Natural killer cell (primary cell): ENCODE measurements around the gene CCDC183. TPM values are rescaled to one million over a fixed set of nuclear protein-coding genes. Genes with fewer than 3 reads are reported as not detected.

Experiments
- ATAC-seq, 3 donors: fragments of 150-1000 bp in 2 of 3; fragments of 200-7000 bp in 1 of 3; cut with Tn5 transposase; 1 replicate in 1 of 3; 2 replicates in 2 of 3; pipeline ENCODE4 v1.10.0; 2021; ENCODE audit warnings: mild to moderate bottlenecking in 2 of 3, moderate library complexity in 2 of 3
- DNase-seq, 2 donors: peaks; one replicate each; pipeline versions ENCODE4 v3.0.0 to v3.0.0-alpha.2; 2013 to 2021; ENCODE audit warnings: mixed read lengths in 1 of 2
- H3K27ac ChIP-seq: one replicate; pipeline ENCODE4 v1.5.1; 2013; ENCODE audit warnings: mild to moderate bottlenecking, low read length
- H3K27me3 ChIP-seq: one replicate; pipeline ENCODE4 v1.6.1; 2013; ENCODE audit warnings: low read length; ENCODE audit not compliant: control insufficient read depth, insufficient read depth
- H3K36me3 ChIP-seq: one replicate; pipeline ENCODE4 v1.6.1; 2013; ENCODE audit warnings: low read length; ENCODE audit not compliant: control insufficient read depth, insufficient read depth
- H3K4me1 ChIP-seq: one replicate; pipeline ENCODE4 v1.6.1; 2013; ENCODE audit warnings: low read length; ENCODE audit not compliant: control insufficient read depth, insufficient read depth
- H3K4me3 ChIP-seq: one replicate; pipeline ENCODE4 v1.5.1; 2013; ENCODE audit warnings: low read length
- H3K9me3 ChIP-seq: one replicate; pipeline ENCODE4 v1.6.1; 2013; ENCODE audit warnings: low read length; ENCODE audit not compliant: control insufficient read depth, insufficient read depth
- H3K27ac Mint-ChIP-seq, 2 donors: one replicate each; pipeline ENCODE4 v1.8.0; 2022; ENCODE audit warnings: mild to moderate bottlenecking in 2 of 2, mixed read lengths in 2 of 2, moderate library complexity in 1 of 2
- H3K27me3 Mint-ChIP-seq, 2 donors: one replicate each; pipeline ENCODE4 v1.8.0; 2022; ENCODE audit warnings: low read depth in 2 of 2, mixed read lengths in 2 of 2
- H3K36me3 Mint-ChIP-seq: one replicate; pipeline ENCODE4 v1.8.0; 2022; ENCODE audit warnings: mixed read lengths
- H3K4me1 Mint-ChIP-seq, 2 donors: one replicate each; pipeline ENCODE4 v1.8.0; 2022; ENCODE audit warnings: mixed read lengths in 2 of 2
- H3K4me3 Mint-ChIP-seq: one replicate; pipeline ENCODE4 v1.8.0; 2022; ENCODE audit warnings: mild to moderate bottlenecking, moderate library complexity, mixed read lengths
- H3K9me3 Mint-ChIP-seq, 2 donors: one replicate each; pipeline ENCODE4 v1.8.0; 2022; ENCODE audit warnings: mixed read lengths in 2 of 2
- CTCF ChIP-seq: fragments of 200-600 bp; IDR thresholded peaks from one replicate; pipeline ENCODE4 v1.8.0; 2022; ENCODE audit warnings: antibody characterized with exemption
- WGBS: methylation state at CpG from one replicate; pipeline ENCODE4 v1.1.7; 2013; ENCODE audit warnings: missing lambda C conversion rate; ENCODE audit not compliant: insufficient coverage; 5-methylcytosine and 5-hydroxymethylcytosine counted together
- intact Hi-C: fragments of 100-400 bp; cut with micrococcal nuclease; formaldehyde crosslinking; loops from one replicate; pipeline ENCODE4 v1.14.2; 2022
- total RNA-seq, 4 donors: library from RNA; stranded (reverse); fragments of 120-200 nt in 1 of 4; gene quantifications; one replicate each; pipeline versions ENCODE4 v1.2.3 to v1.2.4, GENCODE V29; 2013 to 2022

The CCDC183 gene
- total RNA-seq, 3 donors from 2014 or later (not counting 1 experiment from before 2014, with no cell fraction given): 0.56 to 0.75 (median 0.65) TPM

GRCh38 chr9:136774416-136775045 is 21.6 kb upstream of the CCDC183 start:
- no peaks in the 10 kb centered on the region for H3K27me3 ChIP-seq
- no peak overlapping the region for H3K4me3 Mint-ChIP-seq
- DNase-seq (no peak), ATAC-seq (no peak)
- H3K4me3 ChIP-seq: no peak overlapping the region
- H3K27me3 Mint-ChIP-seq: peaks cover 22 to 29% of the 10 kb centered on the region in 2 donors
- H3K9me3 Mint-ChIP-seq: no peaks in the 10 kb centered on the region
- H3K9me3 ChIP-seq: peaks cover 9% of the 10 kb centered on the region
- no peaks in the 10 kb centered on the region for H3K36me3 ChIP-seq
- H3K27ac Mint-ChIP-seq: no peak overlapping the region
- H3K36me3 Mint-ChIP-seq: no peaks in the 10 kb centered on the region
- H3K4me1 Mint-ChIP-seq: peaks cover 0 to 10% of the 10 kb centered on the region in 2 donors
- WGBS: 89% methylated on average over 12 of the region's 12 CpGs
- no peak overlapping the region for H3K27ac ChIP-seq
- intact Hi-C loops: no loop called here
- peaks cover 9% of the 10 kb centered on the region for H3K4me1 ChIP-seq
- no peak for TF ChIP-seq CTCF

- Mint-ChIP-seq H3K36me3 (no peaks in the 10 kb centered on the region), H3K27me3 (peaks cover 22 to 35% of the 10 kb centered on the region in 2 donors), H3K4me1 (peaks cover 0 to 5% of the 10 kb centered on the region in 2 donors), H3K9me3 (no peaks in the 10 kb centered on the region), H3K27ac (no peak overlapping the region), H3K4me3 (no peak overlapping the region)
- Histone ChIP-seq H3K4me3 (no peak overlapping the region), H3K27me3 (no peaks in the 10 kb centered on the region), H3K9me3 (peaks cover 9% of the 10 kb centered on the region), H3K36me3 (no peaks in the 10 kb centered on the region), H3K27ac (no peak overlapping the region), H3K4me1 (peaks cover 5% of the 10 kb centered on the region)
- TF ChIP-seq CTCF: no peak
- DNase-seq (no peak), ATAC-seq (no peak)
- intact Hi-C loops: no loop called here
- WGBS: 95% methylated on average over 6 of the region's 6 CpGs
Measured at GRCh38 chr9:136775191-136775590, 20.9 kb upstream of the CCDC183 start.

DNA sequence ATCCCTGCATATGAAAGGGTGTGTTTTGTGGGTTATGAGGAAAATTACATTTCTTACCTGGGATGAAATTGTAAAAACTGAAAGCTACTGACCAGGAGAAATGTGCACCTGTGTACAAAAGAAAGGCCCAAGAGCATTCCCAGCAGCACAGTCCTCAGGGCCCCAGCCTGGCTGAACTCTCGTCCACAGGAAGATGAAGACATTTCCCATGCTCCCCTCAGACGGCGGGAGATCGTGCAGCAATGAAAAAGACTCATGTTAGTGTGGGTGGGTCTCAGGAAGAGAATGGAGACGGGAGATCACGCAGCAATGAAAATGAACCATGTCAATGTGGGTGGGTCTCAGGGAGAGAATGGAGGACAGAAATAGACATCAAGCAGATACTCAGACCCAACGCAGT is 19.2 kb upstream of the CCDC183 start:
- Mint-ChIP-seq H3K36me3 (no peaks in the 10 kb centered on the region), H3K4me3 (no peak overlapping the region), H3K27me3 (peaks cover 25 to 35% of the 10 kb centered on the region in 2 donors), H3K4me1 (peaks cover 0 to 5% of the 10 kb centered on the region in 2 donors), H3K27ac (no peak overlapping the region), H3K9me3 (no peaks in the 10 kb centered on the region)
- no peak for TF ChIP-seq CTCF
- peaks cover 5% of the 10 kb centered on the region for H3K4me1 ChIP-seq
- H3K27me3 ChIP-seq: no peaks in the 10 kb centered on the region
- H3K27ac ChIP-seq: no peak overlapping the region
- peaks cover 9% of the 10 kb centered on the region for H3K9me3 ChIP-seq
- DNase-seq (no peak), ATAC-seq (no peak)
- no peak overlapping the region for H3K4me3 ChIP-seq
- WGBS: 81% methylated on average over 7 of the region's 7 CpGs
- intact Hi-C loops: no loop called here
- H3K36me3 ChIP-seq: no peaks in the 10 kb centered on the region

DNA sequence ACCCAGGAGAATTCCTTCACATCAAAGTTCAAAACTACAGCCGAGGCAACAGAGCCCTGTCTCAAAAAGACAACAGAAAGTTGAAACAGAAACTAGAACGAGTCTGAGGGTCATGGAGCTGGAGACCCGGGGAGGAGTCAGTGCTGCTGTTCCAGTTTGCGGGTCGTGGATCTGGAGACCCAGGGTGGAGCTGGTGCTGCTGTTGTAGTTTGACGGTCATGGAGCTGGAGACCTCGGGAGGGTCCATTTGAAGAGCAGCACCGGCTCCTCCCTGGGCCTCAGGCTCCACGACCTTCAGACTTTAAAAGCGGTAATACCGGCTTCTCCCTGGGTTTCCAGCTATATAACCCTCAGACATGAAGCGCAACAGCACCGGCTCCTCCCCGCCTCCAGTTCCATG is 18.8 kb upstream of the CCDC183 start:
- Mint-ChIP-seq H3K27ac (no peak overlapping the region), H3K4me3 (no peak overlapping the region), H3K36me3 (no peaks in the 10 kb centered on the region), H3K4me1 (peaks cover 0 to 5% of the 10 kb centered on the region in 2 donors), H3K27me3 (peaks cover 25 to 35% of the 10 kb centered on the region in 2 donors), H3K9me3 (no peaks in the 10 kb centered on the region)
- no peak overlapping the region for H3K4me3 ChIP-seq
- H3K36me3 ChIP-seq: no peaks in the 10 kb centered on the region
- WGBS: 76% methylated on average over 14 of the region's 14 CpGs
- TF ChIP-seq CTCF: no peak
- peaks cover 5% of the 10 kb centered on the region for H3K4me1 ChIP-seq
- ATAC-seq (no peak), DNase-seq (no peak)
- no peaks in the 10 kb centered on the region for H3K27me3 ChIP-seq
- H3K9me3 ChIP-seq: peaks cover 9% of the 10 kb centered on the region
- no peak overlapping the region for H3K27ac ChIP-seq
- intact Hi-C loops: no loop called here
